Hematopoietic multipotent progenitor cell treated with erythropoietin and hydrocortisone succinate and interleukin-3 and kit ligand, for 4 days (in vitro differentiated cells): ENCODE data around the gene CDH3.

Experiments used
- DNase-seq: peaks from one replicate; pipeline ENCODE4 v3.0.0-alpha.2; 2015

Gene CDH3

GRCh38 chr16:68739964-68740627, 95.0 kb downstream of the CDH3 start:
- DNase-seq, result no peak

DNA sequence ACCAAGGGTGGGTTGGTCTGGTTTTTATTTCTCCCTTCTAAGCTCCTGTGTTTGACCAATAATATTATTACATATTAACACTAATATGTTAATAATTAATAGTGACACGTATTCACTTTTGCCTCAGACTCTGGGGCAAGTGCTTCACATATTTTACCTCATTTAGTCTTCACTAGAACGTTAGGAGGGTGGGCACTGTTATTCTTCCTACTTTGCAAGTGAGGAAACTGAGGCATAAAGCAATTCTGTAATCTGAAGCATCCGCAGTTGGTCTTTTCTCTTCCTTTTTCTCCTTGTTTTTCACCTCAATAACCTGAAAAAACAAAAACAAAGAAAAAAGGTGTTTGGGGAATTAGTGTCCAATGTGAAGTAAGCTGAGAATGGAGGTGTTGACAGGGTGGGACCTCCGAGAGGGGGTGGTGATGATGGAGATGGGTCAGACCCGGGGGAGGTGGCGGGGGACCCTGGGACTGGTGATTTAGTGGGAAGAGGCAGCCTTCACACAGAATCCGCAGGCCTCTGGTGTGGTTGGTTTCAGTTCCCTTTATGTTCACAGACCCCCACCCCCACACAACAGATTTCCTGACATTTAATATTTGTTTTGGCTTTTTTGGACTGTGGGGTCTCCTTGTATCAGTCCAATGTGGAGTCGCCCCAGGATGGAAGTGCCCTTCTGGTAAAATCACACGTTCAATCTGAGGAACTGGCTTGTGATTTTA, 95.7 kb downstream of the CDH3 start:
- DNase-seq, result no peak

DNA sequence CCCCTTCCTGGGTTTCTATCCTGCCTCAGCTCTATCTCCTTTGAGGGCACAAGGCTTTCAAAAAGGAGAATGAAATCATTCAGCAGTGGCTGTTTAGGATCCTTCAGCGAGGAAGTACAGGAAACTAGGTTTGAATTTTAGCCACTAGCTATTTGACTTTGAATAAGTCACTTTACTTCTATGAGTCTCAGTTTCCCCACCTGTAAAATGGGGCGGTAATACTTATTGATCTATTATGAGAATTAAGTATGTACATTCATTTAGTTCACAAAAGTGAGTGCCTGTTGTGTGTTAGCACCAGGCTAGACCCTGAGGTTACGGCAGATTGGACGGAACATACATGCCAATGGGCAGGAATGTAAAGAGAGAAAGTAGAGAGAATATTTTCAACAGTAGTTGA, 98.6 kb downstream of the CDH3 start:
- DNase-seq, result no peak

- no peak for DNase-seq
These were observed 99.7 kb downstream of the CDH3 start for GRCh38 chr16:68744744-68745280.

GRCh38 chr16:68746951-68747350, 101.8 kb downstream of the CDH3 start:
- no peak for DNase-seq

DNA sequence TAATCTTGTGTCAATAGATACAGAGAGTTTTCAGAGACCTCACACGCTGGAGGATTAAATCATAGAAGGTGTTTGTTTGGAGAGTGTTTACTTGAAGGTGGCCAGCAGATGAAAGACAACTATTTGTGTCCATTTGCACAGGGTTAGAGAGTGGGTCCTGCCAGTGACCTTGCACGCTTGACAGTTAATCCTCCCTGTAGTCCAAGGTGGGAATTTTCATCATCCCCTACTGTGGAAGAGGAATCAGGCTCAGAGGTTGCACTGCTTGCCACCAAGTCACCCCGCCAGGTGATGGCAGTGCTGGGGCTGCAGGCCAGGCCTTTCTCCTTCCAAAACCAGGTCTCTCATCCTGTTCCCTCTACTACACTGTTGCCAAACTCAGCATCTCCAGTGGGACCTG, 104.3 kb downstream of the CDH3 start:
- DNase-seq, result no peak
